HCT116 (cell line): ENCODE data around the gene CNBD2. TPM values are rescaled to one million over a fixed set of nuclear protein-coding genes. Genes with fewer than 3 reads are reported as not detected.
A peak's percentile ranks its signal among the peaks of the same experiment; 100 is the strongest.
"Not testable (repeated sequence)": the region's sequence is repeated elsewhere in the genome, so short reads cannot be mapped to it uniquely, and the experiment has no call there.

Experiments used
- ATAC-seq: fragments of 200-7000 bp; cut with Tn5 transposase; 2 replicates; pipeline ENCODE4 v1.9.1; 2020; ENCODE audit warnings: mild to moderate bottlenecking, moderate library complexity
- BruUV-seq: library from RNA; stranded (reverse); fragments of 400-500 nt; replicated peaks from 2 replicates; lab custom pipeline; 2021; lab: Mats Ljungman, UMichigan
- CTCF ChIA-PET: fragments of 300-600 bp; sonication (Branson Sonifier 250); formaldehyde crosslinking; loops from one replicate; lab custom pipeline; 2021; ENCODE audit warnings: antibody characterized with exemption; lab: Charles Lee
- POLR2A ChIA-PET: fragments of 300-600, 350-600 bp; sonication (Branson Sonifier 250); formaldehyde crosslinking; loops from one replicate; lab custom pipeline; 2021; ENCODE audit warnings: antibody characterized with exemption; lab: Charles Lee
- RAD21 ChIA-PET, 2 experiments: fragments of 300-600 bp; sonication (Branson Sonifier 250); formaldehyde crosslinking; loops; one replicate each; lab custom pipeline; 2023; ENCODE audit warnings: low total read pairs in 2 of 2; ENCODE audit not compliant: uncharacterized antibody in 2 of 2, unreplicated experiment in 2 of 2, low non-redundant PET in 1 of 2; lab: Charles Lee
- DNase-seq: peaks from one replicate; pipeline ENCODE4 v3.0.0-alpha.2; 2010; ENCODE audit warnings: low read depth, low spot score
- H2AFZ ChIP-seq: fragments of 200-600 bp; shearing (Covaris generic), sonication (generic); 2 replicates; pipeline ENCODE4 v1.6.1; 2017; ENCODE audit warnings: low read depth, mixed run types, mixed read lengths, antibody characterized with exemption, low read length; ENCODE audit not compliant: poor library complexity, severe bottlenecking
- H3K27ac ChIP-seq: 2 replicates; pipeline ENCODE4 v1.5.1; 2012; ENCODE audit warnings: low read depth, low read length
- H3K27me3 ChIP-seq: fragments of 200-600 bp; sonication (generic); 2 replicates; pipeline ENCODE4 v1.6.1; 2016; ENCODE audit warnings: mixed run types, low read length, mixed read lengths; ENCODE audit not compliant: insufficient read depth
- H3K36me3 ChIP-seq, 2 experiments: fragments of 200-500 bp in 1 of 2; fragments of 200-600 bp in 1 of 2; sonication (Bioruptor generic) in 1 of 2; sonication (generic) in 1 of 2; 2 replicates each; pipeline versions ENCODE4 v1.5.1 to v1.6.1; 2014 to 2016; ENCODE audit warnings: low read length in 2 of 2, inconsistent platforms in 1 of 2, mixed read lengths in 1 of 2, mixed run types in 1 of 2; ENCODE audit not compliant: insufficient read depth in 2 of 2, control insufficient read depth in 1 of 2
- H3K4me1 ChIP-seq, 2 experiments: fragments of 200-600 bp in 1 of 2; sonication (generic) in 1 of 2; 2 replicates each; pipeline versions ENCODE4 v1.5.1 to v1.6.1; 2012 to 2017; ENCODE audit warnings: low read length in 2 of 2, inconsistent platforms in 1 of 2, mild to moderate bottlenecking in 1 of 2, mixed read lengths in 1 of 2, mixed run types in 1 of 2, moderate library complexity in 1 of 2; ENCODE audit not compliant: insufficient read depth in 2 of 2, control insufficient read depth in 1 of 2
- H3K4me2 ChIP-seq: fragments of 200-600 bp; sonication (generic); 2 replicates; pipeline ENCODE4 v1.6.1; 2017; ENCODE audit warnings: mixed run types, low read length, mixed read lengths
- H3K4me3 ChIP-seq, 2 experiments: fragments of 200-600 bp in 1 of 2; sonication (generic) in 1 of 2; replicated peaks in 1 of 2; 2 replicates each; pipeline ENCODE4 v1.5.1; 2011 to 2016; ENCODE audit warnings: low read length in 2 of 2, control low read depth in 1 of 2, low read depth in 1 of 2, mild to moderate bottlenecking in 1 of 2, mixed read lengths in 1 of 2, mixed run types in 1 of 2
- H3K79me2 ChIP-seq: fragments of 200-600 bp; sonication (generic); 2 replicates; pipeline ENCODE4 v1.6.1; 2017; ENCODE audit warnings: mild to moderate bottlenecking, mixed run types, low read length, moderate library complexity, mixed read lengths; ENCODE audit not compliant: insufficient read depth
- H3K9ac ChIP-seq: fragments of 200-600 bp; sonication (generic); 2 replicates; pipeline ENCODE4 v1.6.1; 2016; ENCODE audit warnings: low read length, mixed read lengths
- H3K9me2 ChIP-seq: fragments of 200-600 bp; sonication (generic), shearing (Covaris generic); 2 replicates; pipeline ENCODE4 v1.6.1; 2017; ENCODE audit warnings: mixed run types, mild to moderate bottlenecking, moderate library complexity; ENCODE audit not compliant: insufficient read depth
- H3K9me3 ChIP-seq, 2 experiments: fragments of 200-500 bp in 1 of 2; fragments of 200-600 bp in 1 of 2; sonication (Bioruptor generic) in 1 of 2; sonication (generic) in 1 of 2; 2 replicates each; pipeline ENCODE4 v1.6.1; 2014 to 2017; ENCODE audit warnings: low read length in 2 of 2, mixed read lengths in 2 of 2, inconsistent platforms in 1 of 2, low read depth in 1 of 2, mild to moderate bottlenecking in 1 of 2, mixed run types in 1 of 2, moderate library complexity in 1 of 2; ENCODE audit not compliant: control insufficient read depth in 1 of 2, insufficient read depth in 1 of 2
- H4K20me1 ChIP-seq: fragments of 200-600 bp; sonication (generic), shearing (Covaris generic); 2 replicates; pipeline ENCODE4 v1.6.1; 2017; ENCODE audit warnings: mixed run types, mild to moderate bottlenecking, moderate library complexity; ENCODE audit not compliant: insufficient read depth
- CEBPB ChIP-seq: IDR thresholded peaks from 2 replicates; pipeline ENCODE4 v1.6.1; 2012; ENCODE audit warnings: low read depth
- EGR1 ChIP-seq: IDR thresholded peaks from 2 replicates; pipeline ENCODE4 v1.6.1; 2012; ENCODE audit warnings: low read depth
- EZH2phosphoT487 ChIP-seq: fragments of 200-600 bp; IDR thresholded peaks from 2 replicates; pipeline ENCODE4 v1.6.1; 2018; ENCODE audit warnings: antibody characterized with exemption, borderline replicate concordance
- FOSL1 ChIP-seq: IDR thresholded peaks from 2 replicates; pipeline ENCODE4 v1.6.1; 2012; ENCODE audit warnings: low read depth
- JUND ChIP-seq: IDR thresholded peaks from 2 replicates; pipeline ENCODE4 v1.6.1; 2012
- RAD21 ChIP-seq: IDR thresholded peaks from 2 replicates; pipeline ENCODE4 v1.6.1; 2012; ENCODE audit warnings: low read depth, mild to moderate bottlenecking
- SP1 ChIP-seq: IDR thresholded peaks from 2 replicates; pipeline ENCODE4 v1.6.1; 2012; ENCODE audit warnings: low read depth
- SRF ChIP-seq: IDR thresholded peaks from 2 replicates; pipeline ENCODE4 v1.6.1; 2012; ENCODE audit warnings: low read depth
- TCF7L2 ChIP-seq: IDR thresholded peaks from 2 replicates; pipeline ENCODE4 v1.7.0; 2011; ENCODE audit warnings: borderline replicate concordance, inconsistent platforms; ENCODE audit not compliant: insufficient read depth, insufficient read length; ENCODE audit errors: extremely low read depth
- YY1 ChIP-seq: IDR thresholded peaks from 2 replicates; pipeline ENCODE4 v1.6.1; 2011; ENCODE audit warnings: low read length, low read depth, moderate library complexity, mild to moderate bottlenecking; ENCODE audit not compliant: insufficient replicate concordance; ENCODE audit errors: extremely low read depth
- ZFX ChIP-seq: fragments of 450-650 bp; IDR thresholded peaks from 2 replicates; pipeline ENCODE4 v1.6.1; 2017
- intact Hi-C: fragments of 100-400 bp; cut with micrococcal nuclease; formaldehyde crosslinking; loops from 2 replicates; pipeline ENCODE4 v1.10.0; 2022
- total RNA-seq: library from RNA; stranded (reverse); gene quantifications from one replicate; pipeline ENCODE4 v1.2.1, GENCODE V29; 2021; ENCODE audit not compliant: unreplicated experiment
- TF ChIP-seq, protein P1 (sequence below), 3 experiments: fragments of 200-600 bp in 1 of 3; sonication (generic) in 1 of 3; IDR thresholded peaks in 2 of 3; conservative IDR thresholded peaks in 1 of 3; 2 replicates each; pipeline ENCODE4 v1.5.1; 2012 to 2017; ENCODE audit warnings: low read depth in 2 of 3, low read length in 2 of 3, antibody characterized with exemption in 1 of 3, borderline replicate concordance in 1 of 3, control low read depth in 1 of 3, mild to moderate bottlenecking in 1 of 3, mixed read lengths in 1 of 3, mixed run types in 1 of 3, moderate library complexity in 1 of 3; ENCODE audit not compliant: insufficient read depth in 1 of 3
- TF ChIP-seq, protein P2 (sequence below): IDR thresholded peaks from 2 replicates; pipeline ENCODE4 v1.6.1; 2012; ENCODE audit warnings: low read depth

The CNBD2 gene
- total RNA-seq, 1 experiment from 2014 or later = 3.1 TPM

- intact Hi-C loops = loop anchor here (10.0 kb wide), 1 partner anchor 205 kb away; the partner anchor contains the start of gene RBM39
- H2AFZ ChIP-seq = no peak overlapping the region
- RAD21 ChIA-PET = no interaction called here
- no peaks in the 10 kb centered on the region for H3K27me3 ChIP-seq
- no peak overlapping the region for H3K4me3 ChIP-seq
- POLR2A ChIA-PET = no interaction called here
- no peaks in the 10 kb centered on the region for H4K20me1 ChIP-seq
- no peak overlapping the region for H3K4me2 ChIP-seq
- no peaks in the 10 kb centered on the region for H3K9me2 ChIP-seq
- CTCF ChIA-PET = no interaction called here
- H3K9ac ChIP-seq = no peak overlapping the region
- ATAC-seq (no peak), DNase-seq (no peak)
- no peak overlapping the region for H3K27ac ChIP-seq
- TF ChIP-seq CEBPB = no peak
- no peak for TF ChIP-seq EGR1
- TF ChIP-seq, protein P1, sequence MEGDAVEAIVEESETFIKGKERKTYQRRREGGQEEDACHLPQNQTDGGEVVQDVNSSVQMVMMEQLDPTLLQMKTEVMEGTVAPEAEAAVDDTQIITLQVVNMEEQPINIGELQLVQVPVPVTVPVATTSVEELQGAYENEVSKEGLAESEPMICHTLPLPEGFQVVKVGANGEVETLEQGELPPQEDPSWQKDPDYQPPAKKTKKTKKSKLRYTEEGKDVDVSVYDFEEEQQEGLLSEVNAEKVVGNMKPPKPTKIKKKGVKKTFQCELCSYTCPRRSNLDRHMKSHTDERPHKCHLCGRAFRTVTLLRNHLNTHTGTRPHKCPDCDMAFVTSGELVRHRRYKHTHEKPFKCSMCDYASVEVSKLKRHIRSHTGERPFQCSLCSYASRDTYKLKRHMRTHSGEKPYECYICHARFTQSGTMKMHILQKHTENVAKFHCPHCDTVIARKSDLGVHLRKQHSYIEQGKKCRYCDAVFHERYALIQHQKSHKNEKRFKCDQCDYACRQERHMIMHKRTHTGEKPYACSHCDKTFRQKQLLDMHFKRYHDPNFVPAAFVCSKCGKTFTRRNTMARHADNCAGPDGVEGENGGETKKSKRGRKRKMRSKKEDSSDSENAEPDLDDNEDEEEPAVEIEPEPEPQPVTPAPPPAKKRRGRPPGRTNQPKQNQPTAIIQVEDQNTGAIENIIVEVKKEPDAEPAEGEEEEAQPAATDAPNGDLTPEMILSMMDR (IDR thresholded peaks at IDR 0.05 in 2 of 3, conservative IDR thresholded peaks at IDR 0.05 in 1 of 3; ENCODE audit: borderline replicate concordance in 1 of 3, insufficient read depth in 1 of 3, low read depth in 2 of 3, low read length in 2 of 3) = no peak
- TF ChIP-seq EZH2phosphoT487 = no peak
- no peak for TF ChIP-seq SP1
- TF ChIP-seq ZFX = no peak
- no peak for TF ChIP-seq TCF7L2
- TF ChIP-seq FOSL1 = no peak
- TF ChIP-seq SRF = no peak
- no peak for TF ChIP-seq YY1
- TF ChIP-seq, protein P2, sequence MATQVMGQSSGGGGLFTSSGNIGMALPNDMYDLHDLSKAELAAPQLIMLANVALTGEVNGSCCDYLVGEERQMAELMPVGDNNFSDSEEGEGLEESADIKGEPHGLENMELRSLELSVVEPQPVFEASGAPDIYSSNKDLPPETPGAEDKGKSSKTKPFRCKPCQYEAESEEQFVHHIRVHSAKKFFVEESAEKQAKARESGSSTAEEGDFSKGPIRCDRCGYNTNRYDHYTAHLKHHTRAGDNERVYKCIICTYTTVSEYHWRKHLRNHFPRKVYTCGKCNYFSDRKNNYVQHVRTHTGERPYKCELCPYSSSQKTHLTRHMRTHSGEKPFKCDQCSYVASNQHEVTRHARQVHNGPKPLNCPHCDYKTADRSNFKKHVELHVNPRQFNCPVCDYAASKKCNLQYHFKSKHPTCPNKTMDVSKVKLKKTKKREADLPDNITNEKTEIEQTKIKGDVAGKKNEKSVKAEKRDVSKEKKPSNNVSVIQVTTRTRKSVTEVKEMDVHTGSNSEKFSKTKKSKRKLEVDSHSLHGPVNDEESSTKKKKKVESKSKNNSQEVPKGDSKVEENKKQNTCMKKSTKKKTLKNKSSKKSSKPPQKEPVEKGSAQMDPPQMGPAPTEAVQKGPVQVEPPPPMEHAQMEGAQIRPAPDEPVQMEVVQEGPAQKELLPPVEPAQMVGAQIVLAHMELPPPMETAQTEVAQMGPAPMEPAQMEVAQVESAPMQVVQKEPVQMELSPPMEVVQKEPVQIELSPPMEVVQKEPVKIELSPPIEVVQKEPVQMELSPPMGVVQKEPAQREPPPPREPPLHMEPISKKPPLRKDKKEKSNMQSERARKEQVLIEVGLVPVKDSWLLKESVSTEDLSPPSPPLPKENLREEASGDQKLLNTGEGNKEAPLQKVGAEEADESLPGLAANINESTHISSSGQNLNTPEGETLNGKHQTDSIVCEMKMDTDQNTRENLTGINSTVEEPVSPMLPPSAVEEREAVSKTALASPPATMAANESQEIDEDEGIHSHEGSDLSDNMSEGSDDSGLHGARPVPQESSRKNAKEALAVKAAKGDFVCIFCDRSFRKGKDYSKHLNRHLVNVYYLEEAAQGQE = no peak
- TF ChIP-seq RAD21 = no peak
- no peak for TF ChIP-seq JUND
- no peaks in the 10 kb centered on the region for H3K9me3 ChIP-seq
- peaks cover 6 to 15% of the 10 kb centered on the region in 2 experiments; a peak in 3 of 4 replicates for H3K4me1 ChIP-seq
- BruUV-seq = no TSS peak
- no peaks in the 10 kb centered on the region for H3K36me3 ChIP-seq
- H3K79me2 ChIP-seq = peaks cover 18% of the 10 kb centered on the region
Measured at GRCh38 chr20:35950093-35950492, 18.3 kb upstream of the CNBD2 start.

DNA sequence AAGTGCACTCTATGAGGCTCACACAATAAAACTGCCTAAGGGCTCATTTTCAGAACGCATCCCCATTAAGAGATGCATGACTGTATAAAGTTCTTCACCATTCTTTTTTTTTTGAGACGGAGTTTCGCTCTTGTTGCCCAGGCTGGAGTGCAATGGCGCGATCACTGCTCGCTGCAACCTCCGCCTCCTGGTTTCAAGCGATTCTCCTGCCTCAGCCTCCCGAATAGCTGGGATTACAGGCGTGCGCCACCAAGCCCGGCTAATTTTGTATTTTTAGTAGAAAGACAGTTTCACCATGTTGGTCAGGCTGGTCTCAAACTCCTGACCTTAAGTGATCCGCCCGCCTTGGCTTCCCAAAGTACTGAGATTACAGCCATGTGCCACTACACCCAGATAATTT, 16.3 kb upstream of the CNBD2 start:
- DNase-seq, H3K9me2 ChIP-seq, BruUV-seq, H3K27me3 ChIP-seq, ATAC-seq, H3K4me3 ChIP-seq, H3K36me3 ChIP-seq, H2AFZ ChIP-seq, H3K9me3 ChIP-seq, H3K9ac ChIP-seq, H4K20me1 ChIP-seq, RAD21 ChIA-PET: not testable (repeated sequence)
- peak overlapping the region; percentile 85 for H3K4me2 ChIP-seq
- H3K4me1 ChIP-seq = peaks cover 6 to 29% of the 10 kb centered on the region in 2 experiments; a peak in 3 of 4 replicates
- peaks cover 18% of the 10 kb centered on the region for H3K79me2 ChIP-seq
- ChIA-PET CTCF (interaction anchor here (4.8 kb wide), 2 partner anchors 40 to 186 kb away, joined by 52 read pairs; no protein-coding TSS in a partner anchor), POLR2A (interaction anchor here (3.2 kb wide), 1 partner anchor 210 kb away, joined by 23 read pairs; the partner anchor contains the start of gene RBM39)
- intact Hi-C loops = loop anchor here (10.0 kb wide), 1 partner anchor 207 kb away; the partner anchor contains the start of gene RBM39
- H3K27ac ChIP-seq = peak overlapping the region; percentile 99; the same call in 1 of the 2 replicates
